GM21737 (cell line): ENCODE data around the gene FXR1.
"Not testable (repeated sequence)": the region's sequence is repeated elsewhere in the genome, so short reads cannot be mapped to it uniquely, and the experiment has no call there.

Experiments
- ATAC-seq: cut with Tn5 transposase; IDR thresholded peaks from one replicate; pipeline ENCODE4 v1.9.1; 2021; ENCODE audit warnings: mild to moderate bottlenecking, moderate library complexity; ENCODE audit not compliant: unreplicated experiment

FXR1 gene

DNA sequence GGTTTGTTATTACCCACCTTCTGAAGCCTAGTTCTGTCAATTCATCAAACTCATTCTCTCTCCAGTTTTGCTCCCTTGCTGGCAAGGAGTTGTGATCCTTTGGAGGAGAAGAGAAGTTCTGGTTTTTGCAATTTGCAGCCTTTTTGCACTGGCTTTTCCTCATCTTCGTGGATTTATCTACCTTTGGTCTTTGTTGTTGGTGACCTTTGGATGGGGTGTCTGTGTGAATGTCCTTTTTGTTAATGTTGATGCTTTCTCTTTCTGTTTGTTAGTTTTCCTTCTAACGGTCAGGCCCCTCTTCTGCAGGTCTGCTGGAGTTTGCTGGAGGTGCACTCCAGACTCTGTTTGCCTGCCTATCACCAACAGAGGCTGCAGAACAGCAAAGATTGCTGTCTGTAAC is 91.0 kb downstream of the FXR1 start:
- ATAC-seq: not testable (repeated sequence)

DNA sequence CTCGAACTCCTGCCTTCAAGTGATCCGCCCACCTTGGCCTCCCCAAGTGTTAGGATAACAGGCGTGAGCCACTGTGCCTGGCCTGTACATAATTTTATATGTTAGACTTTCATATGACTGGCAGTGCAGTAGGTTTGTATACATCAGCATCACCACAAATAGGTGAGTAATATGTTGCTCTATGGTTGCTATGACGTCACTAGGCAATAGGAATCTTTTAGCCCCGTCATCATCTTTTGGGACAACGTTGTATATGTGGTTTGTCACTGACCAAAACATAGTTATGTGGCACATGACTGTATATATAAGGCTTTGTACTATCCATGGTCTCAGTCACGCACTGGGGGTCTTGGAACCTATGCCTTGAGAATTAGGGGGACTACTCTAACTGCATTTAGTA is 94.1 kb downstream of the FXR1 start:
- no peak for ATAC-seq

DNA sequence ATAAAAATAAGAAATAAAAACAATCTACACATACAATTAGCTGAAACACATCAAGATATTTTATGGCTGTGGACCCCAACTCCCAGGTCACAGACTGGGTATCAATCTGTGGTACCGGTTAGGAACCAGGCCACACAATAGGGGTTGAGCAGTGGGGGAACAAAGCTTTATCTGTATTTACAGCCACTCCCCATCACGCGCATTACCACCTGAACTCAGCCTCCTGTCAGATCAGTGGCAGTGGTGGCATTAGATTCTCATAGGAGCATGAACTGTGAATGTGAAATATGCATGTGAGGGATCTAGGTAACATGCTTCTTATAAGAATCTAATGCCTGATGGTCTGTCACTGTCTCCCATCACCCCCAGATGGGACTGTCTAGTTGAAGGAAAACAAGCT is 94.8 kb downstream of the FXR1 start:
- ATAC-seq: no peak

DNA sequence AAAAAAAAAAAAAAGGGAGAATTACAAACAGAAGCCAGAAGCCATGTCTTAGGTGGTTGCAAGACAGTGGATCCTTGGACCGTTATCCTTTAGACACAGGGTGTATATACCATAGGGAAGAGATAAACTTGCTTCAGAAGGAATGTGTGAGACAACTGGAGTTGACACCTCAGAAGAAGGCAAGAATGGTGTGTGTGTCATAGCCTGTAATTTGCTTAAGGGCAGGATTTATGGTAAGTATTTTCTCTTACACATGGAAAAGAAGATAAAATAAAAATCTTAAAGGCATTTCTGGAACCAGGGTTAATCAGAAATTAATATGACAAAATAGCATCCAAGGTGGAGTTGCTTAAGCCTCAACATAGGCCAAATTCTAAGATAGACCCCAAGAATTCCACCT is 96.3 kb downstream of the FXR1 start:
- ATAC-seq: no peak

DNA sequence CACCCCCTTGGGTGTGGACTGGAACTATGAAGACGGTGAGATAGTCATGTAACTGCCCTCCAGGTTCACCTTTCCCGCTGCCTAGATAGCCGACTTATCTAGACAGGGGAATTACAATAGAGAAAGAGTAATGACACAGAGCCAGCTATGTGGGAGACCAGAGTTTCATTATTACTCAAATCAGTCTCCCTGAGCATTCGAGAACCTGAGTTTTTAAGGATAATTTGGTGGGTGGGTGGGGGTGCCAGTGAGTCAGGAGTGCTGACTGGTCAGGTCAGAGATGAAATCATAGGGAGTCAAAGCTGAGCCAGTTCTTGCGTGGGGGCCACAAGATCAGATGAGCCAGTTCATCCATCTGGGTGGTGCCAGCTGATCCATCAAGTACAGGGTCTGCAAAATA is 96.8 kb downstream of the FXR1 start:
- ATAC-seq: no peak

DNA sequence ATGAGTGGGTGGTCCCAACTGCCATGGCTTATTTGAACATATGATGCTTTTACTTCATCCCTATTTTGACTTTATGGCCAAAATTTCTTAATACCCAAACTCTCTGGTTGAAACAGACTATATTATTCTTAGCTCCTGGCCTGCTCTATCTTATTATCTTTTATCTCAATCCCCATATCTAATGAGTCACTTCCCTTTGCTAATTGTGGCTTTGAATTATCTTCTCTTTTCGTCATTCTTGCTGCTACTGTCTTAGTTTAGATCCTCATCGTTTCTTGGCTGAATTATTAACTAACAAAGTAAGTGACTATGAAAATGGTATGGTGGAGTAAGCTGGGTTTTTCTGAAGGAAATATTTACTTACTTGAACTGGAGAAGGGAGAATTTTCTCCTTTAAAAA is 105.2 kb downstream of the FXR1 start:
- ATAC-seq: no peak

DNA sequence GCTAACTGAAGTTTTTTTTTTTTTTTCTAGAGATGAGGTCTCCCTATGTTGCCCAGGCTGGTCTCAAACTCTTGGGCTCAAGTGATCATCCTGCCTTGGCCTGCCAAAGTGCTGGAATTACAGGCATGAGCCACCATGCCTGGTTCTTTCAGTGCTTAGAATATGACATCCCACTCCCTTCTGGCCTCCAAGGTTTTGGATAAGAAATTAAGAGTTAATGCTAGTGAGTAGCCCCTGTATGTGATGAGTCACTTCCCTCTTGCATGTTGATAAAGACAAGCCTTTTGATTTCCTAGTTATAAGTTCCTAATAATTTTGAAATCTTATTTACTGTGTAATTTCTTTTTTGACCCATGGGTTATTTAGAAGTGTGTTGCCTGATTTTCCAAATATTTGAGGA is 112.7 kb downstream of the FXR1 start:
- no peak for ATAC-seq

DNA sequence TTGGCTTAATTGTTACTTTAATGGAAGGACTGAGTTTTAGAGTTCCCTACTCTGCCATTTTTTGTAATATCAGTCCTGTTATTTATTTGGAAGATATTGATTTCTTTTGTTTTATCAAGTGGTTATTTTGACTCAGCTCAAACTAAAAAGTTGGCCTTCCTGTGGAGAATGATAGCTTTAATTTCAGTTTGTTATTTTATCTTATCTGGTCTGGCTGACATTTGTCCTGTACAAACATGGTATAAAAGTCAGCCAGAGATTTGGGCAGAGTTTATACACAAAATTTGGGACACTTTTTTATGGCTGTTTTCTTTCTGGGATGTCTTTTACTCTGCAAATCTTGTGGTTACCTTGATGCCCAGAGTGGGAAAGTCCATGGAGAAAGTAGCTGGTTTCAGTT is 118.5 kb downstream of the FXR1 start:
- ATAC-seq: no peak
